Vagina (tissue), 2 donors: ENCODE data around the gene GDPD2.
"Not testable (repeated sequence)": the region's sequence is repeated elsewhere in the genome, so short reads cannot be mapped to it uniquely, and the experiment has no call there.

Experiments
- POLR2A ChIP-seq, 2 donors: fragments of 450-650 bp; IDR thresholded peaks; one replicate each; pipeline ENCODE4 v1.6.1; 2017; ENCODE audit warnings: antibody characterized with exemption in 2 of 2, mild to moderate bottlenecking in 2 of 2, moderate library complexity in 2 of 2
- TF ChIP-seq, protein P1 (sequence below), 3 experiments: fragments of 450-650 bp in 2 of 3; fragments of 200-600 bp in 1 of 3; sonication (generic) in 1 of 3; IDR thresholded peaks; one replicate each; pipeline ENCODE4 v1.5.1; 2017 to 2019; ENCODE audit warnings: antibody characterized with exemption in 3 of 3, mild to moderate bottlenecking in 2 of 3, moderate library complexity in 2 of 3

- TF ChIP-seq, protein P1, sequence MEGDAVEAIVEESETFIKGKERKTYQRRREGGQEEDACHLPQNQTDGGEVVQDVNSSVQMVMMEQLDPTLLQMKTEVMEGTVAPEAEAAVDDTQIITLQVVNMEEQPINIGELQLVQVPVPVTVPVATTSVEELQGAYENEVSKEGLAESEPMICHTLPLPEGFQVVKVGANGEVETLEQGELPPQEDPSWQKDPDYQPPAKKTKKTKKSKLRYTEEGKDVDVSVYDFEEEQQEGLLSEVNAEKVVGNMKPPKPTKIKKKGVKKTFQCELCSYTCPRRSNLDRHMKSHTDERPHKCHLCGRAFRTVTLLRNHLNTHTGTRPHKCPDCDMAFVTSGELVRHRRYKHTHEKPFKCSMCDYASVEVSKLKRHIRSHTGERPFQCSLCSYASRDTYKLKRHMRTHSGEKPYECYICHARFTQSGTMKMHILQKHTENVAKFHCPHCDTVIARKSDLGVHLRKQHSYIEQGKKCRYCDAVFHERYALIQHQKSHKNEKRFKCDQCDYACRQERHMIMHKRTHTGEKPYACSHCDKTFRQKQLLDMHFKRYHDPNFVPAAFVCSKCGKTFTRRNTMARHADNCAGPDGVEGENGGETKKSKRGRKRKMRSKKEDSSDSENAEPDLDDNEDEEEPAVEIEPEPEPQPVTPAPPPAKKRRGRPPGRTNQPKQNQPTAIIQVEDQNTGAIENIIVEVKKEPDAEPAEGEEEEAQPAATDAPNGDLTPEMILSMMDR (IDR thresholded peaks at IDR 0.05) = not testable (repeated sequence)
- not testable (repeated sequence) for TF ChIP-seq POLR2A (IDR thresholded peaks at IDR 0.05)
Observed at GRCh38 chrX:70400181-70400580, 22.9 kb upstream of the GDPD2 start.
